Hypothalamus (tissue), 51 donors: ENCODE results near the gene DEFB112.

Source experiments
- DNase-seq, 51 donors: peaks; one replicate each; lab custom pipeline; 2025; lab: John Stamatoyannopoulos, UW

The DEFB112 gene

DNA sequence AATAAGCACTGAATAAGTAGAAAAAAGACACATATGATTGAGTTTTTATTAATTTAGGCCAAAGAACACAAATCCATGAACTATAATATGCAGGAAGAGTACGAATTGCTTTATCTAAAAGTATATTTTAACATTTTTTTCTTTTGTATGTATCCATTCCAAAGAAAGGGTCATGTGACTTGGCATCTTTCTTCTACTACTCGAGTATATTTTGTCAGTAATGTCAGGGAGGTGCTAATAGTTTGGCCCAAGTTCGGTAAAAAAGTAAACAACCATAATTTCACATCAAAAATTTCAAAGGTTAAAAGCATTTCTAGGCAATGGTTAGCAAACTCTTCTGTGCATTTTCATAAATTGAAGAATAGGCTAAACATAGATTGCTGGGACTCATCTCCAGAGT, 46.6 kb downstream of the DEFB112 start:
- DNase-seq, result no peak

DNA sequence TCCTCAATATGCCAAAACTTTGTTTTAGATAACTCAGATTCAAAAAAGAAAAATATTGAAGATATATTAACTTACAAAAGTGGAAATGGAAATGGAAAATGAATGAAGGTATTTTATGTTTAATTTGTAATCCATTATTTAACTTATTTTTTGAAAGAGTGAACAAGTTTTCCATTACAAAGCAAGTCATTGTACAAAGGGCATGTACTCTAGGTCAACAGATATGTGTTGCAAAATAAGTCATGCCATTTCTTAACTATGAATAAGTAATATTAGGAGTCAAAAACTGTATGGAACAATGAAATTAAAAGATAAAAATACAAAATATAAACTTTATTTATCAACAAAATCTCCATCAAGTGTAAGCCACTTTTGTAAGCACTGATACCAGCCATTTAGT, 54.5 kb downstream of the DEFB112 start:
- DNase-seq, result no peak
